Loucy (cell line): Measurements from ENCODE around the gene PTPRN2.

Experiments used
- H2AFZ ChIP-seq: fragments of 200-600 bp; sonication (generic); 2 replicates; pipeline ENCODE4 v1.6.0; 2016; ENCODE audit warnings: antibody characterized with exemption, mild to moderate bottlenecking, low read length, moderate library complexity
- H3F3A ChIP-seq: fragments of 200-600 bp; 2 replicates; pipeline ENCODE4 v1.6.0; 2016; ENCODE audit warnings: antibody characterized with exemption, low read depth, mild to moderate bottlenecking
- H3K27me3 ChIP-seq: fragments of 200-600 bp; sonication (generic); 2 replicates; pipeline ENCODE4 v1.6.1; 2014; ENCODE audit warnings: low read length, mild to moderate bottlenecking; ENCODE audit not compliant: insufficient read depth, poor library complexity, severe bottlenecking
- H3K36me3 ChIP-seq: fragments of 200-600 bp; sonication (generic); 2 replicates; pipeline ENCODE4 v1.6.1; 2016; ENCODE audit warnings: low read length; ENCODE audit not compliant: insufficient read depth
- H3K4me1 ChIP-seq: fragments of 200-600 bp; sonication (generic); 2 replicates; pipeline ENCODE4 v1.5.1; 2014; ENCODE audit warnings: low read length, mild to moderate bottlenecking; ENCODE audit not compliant: insufficient read depth, poor library complexity, severe bottlenecking
- H3K4me2 ChIP-seq: fragments of 200-600 bp; sonication (generic); 2 replicates; pipeline ENCODE4 v1.6.0; 2014; ENCODE audit warnings: antibody characterized with exemption, low read length, low read depth, mild to moderate bottlenecking; ENCODE audit not compliant: poor library complexity, severe bottlenecking
- H3K4me3 ChIP-seq: fragments of 200-600 bp; sonication (generic); 2 replicates; pipeline ENCODE4 v1.5.1; 2014; ENCODE audit warnings: low read length, mild to moderate bottlenecking, mixed read lengths; ENCODE audit not compliant: poor library complexity, severe bottlenecking
- H3K79me2 ChIP-seq: fragments of 200-600 bp; sonication (generic); 2 replicates; pipeline ENCODE4 v1.6.1; 2014; ENCODE audit warnings: low read length; ENCODE audit not compliant: insufficient read depth
- H3K9ac ChIP-seq: fragments of 200-600 bp; sonication (generic); 2 replicates; pipeline ENCODE4 v1.6.0; 2014; ENCODE audit warnings: mild to moderate bottlenecking, low read depth, low read length, moderate library complexity; ENCODE audit not compliant: poor library complexity, severe bottlenecking
- H3K9me2 ChIP-seq: fragments of 200-600 bp; sonication (generic); replicated peaks from 2 replicates; pipeline ENCODE4 v1.6.1; 2016; ENCODE audit warnings: low read depth, low read length, mixed read lengths
- H3K9me3 ChIP-seq: fragments of 200-600 bp; sonication (generic); 2 replicates; pipeline ENCODE4 v1.6.1; 2014; ENCODE audit warnings: mild to moderate bottlenecking, antibody characterized with exemption, low read length, low read depth; ENCODE audit not compliant: insufficient read depth
- H4K20me1 ChIP-seq: fragments of 200-600 bp; sonication (generic); 2 replicates; pipeline ENCODE4 v1.6.0; 2014; ENCODE audit warnings: antibody characterized with exemption, low read length, mild to moderate bottlenecking; ENCODE audit not compliant: insufficient read depth, poor library complexity, severe bottlenecking
- EZH2phosphoT487 ChIP-seq: fragments of 200-600 bp; IDR thresholded peaks from 2 replicates; pipeline ENCODE4 v1.6.1; 2018; ENCODE audit warnings: antibody characterized with exemption, mild to moderate bottlenecking, moderate library complexity, borderline replicate concordance
- TF ChIP-seq, protein P1 (sequence below): fragments of 200-600 bp; sonication (generic); conservative IDR thresholded peaks from 2 replicates; pipeline ENCODE4 v1.5.1; 2014; ENCODE audit warnings: mild to moderate bottlenecking, antibody characterized with exemption, low read length

Gene PTPRN2

DNA sequence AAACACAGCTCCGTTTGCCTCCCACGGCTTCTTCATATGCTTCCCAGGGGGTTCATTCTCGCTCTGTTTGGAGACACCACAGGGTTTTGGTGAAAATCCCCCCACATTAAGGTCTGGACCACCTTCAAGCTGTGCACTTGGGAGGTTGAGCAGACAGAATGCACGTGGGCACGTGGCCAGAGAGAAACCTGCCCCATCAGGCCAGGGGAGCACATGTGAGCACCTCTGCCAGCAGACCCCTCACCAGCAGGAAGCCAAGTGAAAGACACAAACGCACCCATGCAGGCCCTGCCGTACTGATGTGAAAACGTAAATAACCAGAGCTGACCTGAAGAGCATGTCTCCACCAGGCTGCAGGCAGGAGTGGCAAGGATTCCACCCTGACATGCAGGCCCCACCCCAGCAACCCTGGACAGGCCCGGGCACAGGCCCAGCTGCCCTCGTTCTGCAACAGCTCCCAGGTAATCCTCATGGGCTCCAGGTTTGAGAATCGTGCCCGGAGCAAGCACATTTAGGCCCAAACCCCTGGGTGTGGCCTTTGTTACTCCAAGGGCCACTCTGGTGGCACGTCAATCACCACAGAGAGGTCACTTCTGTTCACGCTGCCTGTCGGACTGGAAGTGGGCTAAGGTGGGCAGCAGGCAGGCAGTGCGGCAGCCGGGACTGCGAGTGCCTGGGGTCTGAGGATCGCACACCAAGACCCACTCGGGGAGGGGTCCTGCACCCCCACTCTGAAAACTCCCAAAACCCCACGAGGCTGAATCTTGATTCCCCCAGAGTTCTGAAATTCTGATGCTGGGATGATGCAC lies 184.4 kb downstream of the PTPRN2 start:
- H2AFZ ChIP-seq: no peak overlapping the region
- no peak overlapping the region for H3K9ac ChIP-seq
- H3K4me3 ChIP-seq: no peak overlapping the region
- H3K27me3 ChIP-seq: no peaks in the 10 kb centered on the region
- H3F3A ChIP-seq: no peaks in the 10 kb centered on the region
- H3K79me2 ChIP-seq: no peaks in the 10 kb centered on the region
- TF ChIP-seq, protein P1, sequence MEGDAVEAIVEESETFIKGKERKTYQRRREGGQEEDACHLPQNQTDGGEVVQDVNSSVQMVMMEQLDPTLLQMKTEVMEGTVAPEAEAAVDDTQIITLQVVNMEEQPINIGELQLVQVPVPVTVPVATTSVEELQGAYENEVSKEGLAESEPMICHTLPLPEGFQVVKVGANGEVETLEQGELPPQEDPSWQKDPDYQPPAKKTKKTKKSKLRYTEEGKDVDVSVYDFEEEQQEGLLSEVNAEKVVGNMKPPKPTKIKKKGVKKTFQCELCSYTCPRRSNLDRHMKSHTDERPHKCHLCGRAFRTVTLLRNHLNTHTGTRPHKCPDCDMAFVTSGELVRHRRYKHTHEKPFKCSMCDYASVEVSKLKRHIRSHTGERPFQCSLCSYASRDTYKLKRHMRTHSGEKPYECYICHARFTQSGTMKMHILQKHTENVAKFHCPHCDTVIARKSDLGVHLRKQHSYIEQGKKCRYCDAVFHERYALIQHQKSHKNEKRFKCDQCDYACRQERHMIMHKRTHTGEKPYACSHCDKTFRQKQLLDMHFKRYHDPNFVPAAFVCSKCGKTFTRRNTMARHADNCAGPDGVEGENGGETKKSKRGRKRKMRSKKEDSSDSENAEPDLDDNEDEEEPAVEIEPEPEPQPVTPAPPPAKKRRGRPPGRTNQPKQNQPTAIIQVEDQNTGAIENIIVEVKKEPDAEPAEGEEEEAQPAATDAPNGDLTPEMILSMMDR: no peak
- no peak for TF ChIP-seq EZH2phosphoT487
- peaks cover 17% of the 10 kb centered on the region; the same call in 1 of the 2 replicates for H3K9me3 ChIP-seq
- H3K36me3 ChIP-seq: no peaks in the 10 kb centered on the region
- no peaks in the 10 kb centered on the region for H3K4me1 ChIP-seq
- no peaks in the 10 kb centered on the region for H3K9me2 ChIP-seq
- no peaks in the 10 kb centered on the region for H4K20me1 ChIP-seq
- H3K4me2 ChIP-seq: no peak overlapping the region

DNA sequence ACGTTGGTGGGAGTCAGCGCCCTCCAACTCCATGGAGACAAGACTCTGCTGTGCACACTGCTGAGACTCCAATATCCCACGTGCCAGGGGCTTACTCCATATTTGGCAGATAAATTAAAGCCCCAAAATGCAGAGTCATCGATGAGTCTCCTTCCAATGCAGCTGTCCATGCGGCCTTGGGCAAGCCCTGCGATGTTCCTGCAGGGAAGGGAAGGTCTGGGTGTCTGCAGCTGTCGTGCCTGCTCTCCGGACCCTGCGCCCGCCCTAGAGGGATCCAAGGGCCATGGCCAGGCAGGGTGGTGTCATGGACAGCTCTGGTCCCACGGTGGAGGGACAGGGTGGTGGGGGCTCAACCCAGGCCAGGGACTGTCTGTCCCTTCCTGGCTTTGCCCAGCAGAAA lies 185.2 kb downstream of the PTPRN2 start:
- Histone ChIP-seq H3K27me3 (no peaks in the 10 kb centered on the region), H3K4me3 (no peak overlapping the region), H3K9ac (no peak overlapping the region), H2AFZ (no peak overlapping the region), H4K20me1 (no peaks in the 10 kb centered on the region), H3K79me2 (no peaks in the 10 kb centered on the region), H3K4me1 (no peaks in the 10 kb centered on the region), H3K36me3 (no peaks in the 10 kb centered on the region), H3K9me2 (no peaks in the 10 kb centered on the region), H3F3A (no peaks in the 10 kb centered on the region), H3K4me2 (no peak overlapping the region), H3K9me3 (peaks cover 17% of the 10 kb centered on the region; the same call in 1 of the 2 replicates)
- no peak for TF ChIP-seq EZH2phosphoT487
- TF ChIP-seq, protein P1: no peak

GRCh38 chr7:158401826-158402225 lies 185.8 kb downstream of the PTPRN2 start:
- no peaks in the 10 kb centered on the region for H3K27me3 ChIP-seq
- peaks cover 17% of the 10 kb centered on the region; the same call in 1 of the 2 replicates for H3K9me3 ChIP-seq
- no peaks in the 10 kb centered on the region for H3K9me2 ChIP-seq
- H3K4me2 ChIP-seq: no peak overlapping the region
- no peaks in the 10 kb centered on the region for H3K4me1 ChIP-seq
- H3K79me2 ChIP-seq: no peaks in the 10 kb centered on the region
- no peaks in the 10 kb centered on the region for H3F3A ChIP-seq
- H3K9ac ChIP-seq: no peak overlapping the region
- H4K20me1 ChIP-seq: no peaks in the 10 kb centered on the region
- H2AFZ ChIP-seq: no peak overlapping the region
- H3K4me3 ChIP-seq: no peak overlapping the region
- H3K36me3 ChIP-seq: no peaks in the 10 kb centered on the region
- no peak for TF ChIP-seq EZH2phosphoT487
- TF ChIP-seq, protein P1: no peak
